HG03095 (cell line): ENCODE measurements around the gene LIMK2.

Experiments
- ATAC-seq: cut with Tn5 transposase; IDR thresholded peaks from one replicate; pipeline ENCODE4 v1.9.1; 2021; ENCODE audit warnings: moderate library complexity; ENCODE audit not compliant: unreplicated experiment

LIMK2 gene

GRCh38 chr22:31327806-31328543 lies 115.9 kb downstream of the LIMK2 start:
- ATAC-seq, result no peak

- ATAC-seq, result no peak
These were observed 116.5 kb downstream of the LIMK2 start for GRCh38 chr22:31328544-31328960.

- ATAC-seq, result no peak
These were observed 116.9 kb downstream of the LIMK2 start for GRCh38 chr22:31329029-31329428.
